HEK293 (cell line): ENCODE measurements around the gene LRAT.

Source experiments
- BCL6B ChIP-seq: fragments of 450-650 bp; formaldehyde crosslinking; IDR thresholded peaks from 2 replicates; pipeline ENCODE4 v1.5.1; 2017; ENCODE audit warnings: missing biosample characterization, missing genetic modification characterization
- CTCF ChIP-seq: fragments of 450-650 bp; formaldehyde crosslinking; IDR thresholded peaks from 2 replicates; pipeline ENCODE4 v1.5.1; 2016; ENCODE audit warnings: missing biosample characterization, missing genetic modification characterization
- ZNF140 ChIP-seq: fragments of 450-650 bp; formaldehyde crosslinking; IDR thresholded peaks from 2 replicates; pipeline ENCODE4 v1.5.1; 2016; ENCODE audit warnings: missing biosample characterization, missing genetic modification characterization

- TF ChIP-seq BCL6B (tag by site-specific recombination) (no peak), ZNF140 (no peak), CTCF (tag by site-specific recombination) (no peak)
Measured at GRCh38 chr4:154707877-154708276, 35.9 kb upstream of the LRAT start.
